ENCODE data around the gene HIRIP3.

Gene HIRIP3

GRCh38 chr16:29984137-29984763 is 11.2 kb downstream of the HIRIP3 start:
- DNase-seq (ENCODE audit: extremely low read depth in 1 of 2, low read depth in 1 of 2): no peak

- DNase-seq (ENCODE audit: extremely low read depth in 1 of 2, low read depth in 1 of 2): no peak
Measured at GRCh38 chr16:29983420-29984136, 11.8 kb downstream of the HIRIP3 start.

- DNase-seq (ENCODE audit: extremely low read depth in 1 of 2, low read depth in 1 of 2): no peak
Measured at GRCh38 chr16:29982560-29983419, 12.6 kb downstream of the HIRIP3 start.

- DNase-seq (ENCODE audit: extremely low read depth in 1 of 2, low read depth in 1 of 2): no peak
Measured at GRCh38 chr16:29978564-29979270, 16.7 kb downstream of the HIRIP3 start.

- DNase-seq (ENCODE audit: extremely low read depth in 1 of 2, low read depth in 1 of 2): no peak
Measured at GRCh38 chr16:29978081-29978480, 17.3 kb downstream of the HIRIP3 start.

GRCh38 chr16:29977063-29977825 is 18.2 kb downstream of the HIRIP3 start:
- no peak for DNase-seq (ENCODE audit: extremely low read depth in 1 of 2, low read depth in 1 of 2)

GRCh38 chr16:29975811-29976511 is 19.5 kb downstream of the HIRIP3 start:
- no peak for DNase-seq (ENCODE audit: extremely low read depth in 1 of 2, low read depth in 1 of 2)

- no peak for DNase-seq (ENCODE audit: extremely low read depth in 1 of 2, low read depth in 1 of 2)
Measured at GRCh38 chr16:29975134-29975538, 20.3 kb downstream of the HIRIP3 start.

GRCh38 chr16:29974291-29975133 is 20.9 kb downstream of the HIRIP3 start:
- DNase-seq (ENCODE audit: extremely low read depth in 1 of 2, low read depth in 1 of 2): no peak

- DNase-seq (ENCODE audit: extremely low read depth in 1 of 2, low read depth in 1 of 2): peak; percentile 80 to 86
Measured at GRCh38 chr16:29973384-29974246, 21.8 kb downstream of the HIRIP3 start, which contains the start of gene TAOK2. Gene TAOK2, plus strand, starts transcription at chr16:29973868. Its CDS starts 3,905 bp downstream, at chr16:29977773.

GRCh38 chr16:29972992-29973383 is 22.4 kb downstream of the HIRIP3 start:
- no peak for DNase-seq (ENCODE audit: extremely low read depth in 1 of 2, low read depth in 1 of 2)

GRCh38 chr16:29972500-29972899 is 22.9 kb downstream of the HIRIP3 start:
- DNase-seq (ENCODE audit: extremely low read depth in 1 of 2, low read depth in 1 of 2): no peak

- DNase-seq (ENCODE audit: extremely low read depth in 1 of 2, low read depth in 1 of 2): no peak
Measured at GRCh38 chr16:29971304-29971703, 24.1 kb downstream of the HIRIP3 start.

GRCh38 chr16:29968205-29968604 is 27.2 kb downstream of the HIRIP3 start:
- DNase-seq (ENCODE audit: extremely low read depth in 1 of 2, low read depth in 1 of 2): no peak

GRCh38 chr16:29963021-29963743 is 32.2 kb downstream of the HIRIP3 start:
- no peak for DNase-seq (ENCODE audit: extremely low read depth in 1 of 2, low read depth in 1 of 2)

- no peak for DNase-seq (ENCODE audit: extremely low read depth in 1 of 2, low read depth in 1 of 2)
Measured at GRCh38 chr16:29962344-29962994, 32.9 kb downstream of the HIRIP3 start.
